SK-N-SH (cell line): ENCODE measurements around the gene RIC3. TPM values are rescaled to one million over a fixed set of nuclear protein-coding genes. Genes with fewer than 3 reads are reported as not detected.

Experiments used
- CTCF ChIA-PET: fragments of 300-600, 350-600 bp; formaldehyde crosslinking; extraction: SDS; loops from one replicate; lab custom pipeline; 2021; lab: Yijun Ruan, JAX
- POLR2A ChIA-PET: fragments of 350-600 bp; sonication (Branson Sonifier 250); formaldehyde crosslinking; extraction: SDS; loops from one replicate; lab custom pipeline; 2020; ENCODE audit warnings: antibody characterized with exemption, inconsistent platforms; lab: Yijun Ruan, JAX
- DNase-seq: peaks from one replicate; pipeline ENCODE4 v3.0.0; 2012
- H2AFZ ChIP-seq: fragments of 200-600 bp; sonication (generic); 2 replicates; pipeline ENCODE4 v1.8.1; 2016; ENCODE audit warnings: antibody characterized with exemption, mild to moderate bottlenecking, low read depth
- H3F3A ChIP-seq: fragments of 200-600 bp; sonication (generic); replicated peaks from 2 replicates; pipeline ENCODE3; 2016; ENCODE audit warnings: antibody characterized with exemption, mild to moderate bottlenecking; ENCODE audit not compliant: insufficient read depth
- H3K27ac ChIP-seq, 2 experiments: fragments of 200-500 bp in 1 of 2; fragments of 200-600 bp in 1 of 2; sonication (Bioruptor generic) in 1 of 2; sonication (generic), shearing (Covaris generic) in 1 of 2; 2 replicates each; pipeline versions ENCODE4 v1.5.1 to v1.6.1; 2014 to 2016; ENCODE audit warnings: low read depth in 2 of 2, inconsistent platforms in 1 of 2, low read length in 1 of 2, mild to moderate bottlenecking in 1 of 2, mixed read lengths in 1 of 2
- H3K27me3 ChIP-seq: fragments of 200-600 bp; sonication (generic), shearing (Covaris generic); 2 replicates; pipeline ENCODE4 v1.6.1; 2016; ENCODE audit warnings: mixed run types; ENCODE audit not compliant: insufficient read depth
- H3K36me3 ChIP-seq, 2 experiments: fragments of 200-500 bp in 1 of 2; fragments of 200-600 bp in 1 of 2; sonication (Bioruptor generic) in 1 of 2; sonication (generic) in 1 of 2; replicated peaks in 1 of 2; 2 replicates each; pipeline versions ENCODE3 to v1.5.1; 2014 to 2016; ENCODE audit warnings: low read length in 1 of 2, mild to moderate bottlenecking in 1 of 2; ENCODE audit not compliant: insufficient read depth in 2 of 2, control insufficient read depth in 1 of 2
- H3K4me1 ChIP-seq, 2 experiments: fragments of 200-500 bp in 1 of 2; fragments of 200-600 bp in 1 of 2; sonication (Bioruptor generic) in 1 of 2; sonication (generic), shearing (Covaris generic) in 1 of 2; 2 replicates each; pipeline versions ENCODE4 v1.5.1 to v1.6.1; 2014 to 2016; ENCODE audit warnings: low read depth in 1 of 2, low read length in 1 of 2, mixed run types in 1 of 2; ENCODE audit not compliant: insufficient read depth in 2 of 2, control insufficient read depth in 1 of 2
- H3K4me2 ChIP-seq: fragments of 200-600 bp; sonication (generic), shearing (Covaris generic); 2 replicates; pipeline ENCODE4 v1.6.1; 2017; ENCODE audit warnings: mixed run types
- H3K4me3 ChIP-seq, 2 experiments: fragments of 200-500 bp in 1 of 2; fragments of 200-600 bp in 1 of 2; sonication (Bioruptor generic) in 1 of 2; sonication (generic), shearing (Covaris generic) in 1 of 2; 2 replicates each; pipeline versions ENCODE4 v1.5.1 to v1.8.1; 2014 to 2016; ENCODE audit warnings: low read depth in 2 of 2, inconsistent platforms in 1 of 2, low read length in 1 of 2, mild to moderate bottlenecking in 1 of 2, mixed read lengths in 1 of 2, moderate library complexity in 1 of 2
- H3K79me2 ChIP-seq: fragments of 200-600 bp; sonication (generic); 2 replicates; pipeline ENCODE4 v1.8.1; 2017; ENCODE audit warnings: mild to moderate bottlenecking; ENCODE audit not compliant: insufficient read depth
- H3K9ac ChIP-seq: fragments of 200-600 bp; sonication (generic); 2 replicates; pipeline ENCODE4 v1.6.1; 2017; ENCODE audit warnings: mixed run types
- H3K9me2 ChIP-seq: fragments of 200-600 bp; sonication (generic); 2 replicates; pipeline ENCODE4 v1.6.1; 2017; ENCODE audit warnings: mixed run types
- H3K9me3 ChIP-seq: fragments of 200-600 bp; sonication (generic); 2 replicates; pipeline ENCODE4 v1.6.1; 2017; ENCODE audit warnings: mixed run types, mild to moderate bottlenecking, moderate library complexity
- H4K20me1 ChIP-seq: fragments of 200-600 bp; sonication (generic); 2 replicates; pipeline ENCODE4 v1.6.1; 2017; ENCODE audit warnings: mild to moderate bottlenecking, mixed run types; ENCODE audit not compliant: insufficient read depth
- ELF1 ChIP-seq: IDR thresholded peaks from 2 replicates; pipeline ENCODE4 v1.4.0; 2012
- FOXM1 ChIP-seq: IDR thresholded peaks from 2 replicates; pipeline ENCODE4 v1.4.0; 2012; ENCODE audit warnings: low read depth, mild to moderate bottlenecking
- NFIC ChIP-seq: IDR thresholded peaks from 2 replicates; pipeline ENCODE4 v1.4.0; 2012; ENCODE audit warnings: borderline replicate concordance
- NRF1 ChIP-seq: IDR thresholded peaks from 2 replicates; pipeline ENCODE4 v1.6.1; 2012; ENCODE audit warnings: low read depth, mild to moderate bottlenecking, low read length
- POLR2AphosphoS5 ChIP-seq: IDR thresholded peaks from 2 replicates; pipeline ENCODE4 v1.6.1; 2012; ENCODE audit warnings: low read depth, low read length
- RAD21 ChIP-seq: IDR thresholded peaks from 2 replicates; pipeline ENCODE4 v1.6.1; 2012; ENCODE audit warnings: mild to moderate bottlenecking, low read length
- SMC3 ChIP-seq: IDR thresholded peaks from 2 replicates; pipeline ENCODE4 v1.6.1; 2012; ENCODE audit warnings: low read depth, low read length, improper control_type of control experiment
- TAF1 ChIP-seq: IDR thresholded peaks from 2 replicates; pipeline ENCODE4 v1.6.1; 2012; ENCODE audit warnings: low read depth, mild to moderate bottlenecking, low read length, moderate library complexity, borderline replicate concordance
- USF1 ChIP-seq: IDR thresholded peaks from 2 replicates; pipeline ENCODE4 v1.4.0; 2012; ENCODE audit warnings: low read depth, borderline replicate concordance
- USF2 ChIP-seq: fragments of 150-350 bp; IDR thresholded peaks from 2 replicates; pipeline ENCODE4 v1.6.1; 2017; ENCODE audit warnings: antibody characterized with exemption, low read length, low read depth, borderline replicate concordance
- WGBS: methylation state at CpG from one replicate; pipeline ENCODE4 v1.1.6; 2017; ENCODE audit warnings: low lambda C conversion rate; 5-methylcytosine and 5-hydroxymethylcytosine counted together
- polyA plus RNA-seq, 3 experiments: library from polyadenylated mRNA; depleted of rRNA; stranded (reverse); fragments of >200 nt; gene quantifications; 2 replicates each; pipeline ENCODE4 v1.2.3, GENCODE V29; 2012
- TF ChIP-seq, protein P1 (sequence below): IDR thresholded peaks from 2 replicates; pipeline ENCODE4; 2012
- TF ChIP-seq, protein P2 (sequence below): fragments of 200-600 bp; sonication (generic); IDR thresholded peaks from 2 replicates; pipeline ENCODE4 v1.6.1; 2017; ENCODE audit warnings: antibody characterized with exemption, mild to moderate bottlenecking, moderate library complexity

The RIC3 gene
- polyA plus RNA-seq, 1 of the 3 experiments (the other 2 are of a cell fraction): 0.54 TPM

- no peak overlapping the region for H3K4me3 ChIP-seq
- H3K79me2 ChIP-seq: no peaks in the 10 kb centered on the region
- H3K27ac ChIP-seq: no peak overlapping the region
- no peaks in the 10 kb centered on the region for H4K20me1 ChIP-seq
- TF ChIP-seq USF1: no peak
- TF ChIP-seq FOXM1: no peak
- TF ChIP-seq, protein P1, sequence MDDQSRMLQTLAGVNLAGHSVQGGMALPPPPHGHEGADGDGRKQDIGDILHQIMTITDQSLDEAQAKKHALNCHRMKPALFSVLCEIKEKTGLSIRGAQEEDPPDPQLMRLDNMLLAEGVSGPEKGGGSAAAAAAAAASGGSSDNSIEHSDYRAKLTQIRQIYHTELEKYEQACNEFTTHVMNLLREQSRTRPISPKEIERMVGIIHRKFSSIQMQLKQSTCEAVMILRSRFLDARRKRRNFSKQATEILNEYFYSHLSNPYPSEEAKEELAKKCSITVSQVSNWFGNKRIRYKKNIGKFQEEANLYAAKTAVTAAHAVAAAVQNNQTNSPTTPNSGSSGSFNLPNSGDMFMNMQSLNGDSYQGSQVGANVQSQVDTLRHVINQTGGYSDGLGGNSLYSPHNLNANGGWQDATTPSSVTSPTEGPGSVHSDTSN: no peak
- no peak for TF ChIP-seq NRF1
- no peak for TF ChIP-seq ELF1
- TF ChIP-seq NFIC: no peak
- TF ChIP-seq TAF1: no peak
- no peak for TF ChIP-seq USF2
- TF ChIP-seq POLR2AphosphoS5: no peak
- 80% methylated on average over 10 of the region's 18 CpGs for WGBS
- POLR2A ChIA-PET: interaction anchor here (0.5 kb wide), 1 partner anchor 39 kb away, joined by 3 read pairs; no protein-coding TSS in a partner anchor
- H3K4me2 ChIP-seq: no peak overlapping the region
- H3K4me1 ChIP-seq: peaks cover 19 to 37% of the 10 kb centered on the region in 2 experiments
- H3K9ac ChIP-seq: no peak overlapping the region
- H3F3A ChIP-seq: peaks cover 37% of the 10 kb centered on the region
- no peak overlapping the region for H2AFZ ChIP-seq
- DNase-seq: no peak
- H3K9me3 ChIP-seq: no peaks in the 10 kb centered on the region
- no peaks in the 10 kb centered on the region for H3K36me3 ChIP-seq
- no peaks in the 10 kb centered on the region; the same call in 1 of the 2 replicates for H3K27me3 ChIP-seq
- H3K9me2 ChIP-seq: no peaks in the 10 kb centered on the region
- CTCF ChIA-PET: interaction anchor here (0.6 to 11.8 kb wide), 13 partner anchors 7 to 495 kb away, joined by 3 to 230 read pairs (median 4); partner anchors contain the start of gene TUB
Observed at GRCh38 chr11:8071616-8072581, 96.9 kb downstream of the RIC3 start.

DNA sequence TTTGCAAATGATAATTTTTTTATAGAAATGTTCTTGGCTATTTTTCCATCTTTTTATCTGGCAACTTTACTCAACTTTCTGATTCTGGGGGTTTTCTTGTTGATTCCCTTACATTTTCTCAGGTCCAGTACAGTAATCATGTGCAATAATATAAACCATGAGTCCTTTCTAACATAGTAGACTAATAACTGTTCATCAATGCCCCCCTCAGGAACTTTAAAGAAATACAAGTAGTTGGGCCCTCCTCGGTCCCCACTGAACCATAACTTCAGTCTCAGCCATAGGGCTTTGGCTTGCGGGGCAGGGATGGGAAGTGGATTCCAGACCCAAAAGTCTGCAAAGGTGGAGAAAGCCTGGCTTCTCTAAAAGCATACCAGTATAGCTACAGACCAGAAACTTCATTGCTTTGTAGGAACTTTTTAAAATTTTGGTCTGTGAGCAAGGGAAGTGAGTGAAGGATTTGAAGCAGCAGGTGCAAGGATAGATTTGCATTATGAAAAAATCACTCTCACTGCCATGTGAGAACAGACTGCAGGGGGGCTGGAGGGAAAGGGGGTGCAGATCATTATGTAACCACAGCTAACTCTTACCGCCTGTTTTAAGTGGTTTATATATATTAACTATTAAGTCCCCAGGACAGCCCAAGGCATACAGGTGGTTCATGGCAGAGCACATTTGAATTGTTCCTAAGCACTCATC, 98.3 kb downstream of the RIC3 start:
- no peak overlapping the region for H3K4me3 ChIP-seq
- no peak overlapping the region for H3K4me2 ChIP-seq
- H3K4me1 ChIP-seq: peaks cover 17 to 50% of the 10 kb centered on the region in 2 experiments
- H3K27me3 ChIP-seq: no peaks in the 10 kb centered on the region; the same call in 1 of the 2 replicates
- no peaks in the 10 kb centered on the region for H4K20me1 ChIP-seq
- no peak overlapping the region for H2AFZ ChIP-seq
- H3K9ac ChIP-seq: no peak overlapping the region
- H3K27ac ChIP-seq: peak overlapping the region in 1 of 2 experiments; percentile 99; a peak in 2 of 4 replicates
- TF ChIP-seq RAD21 (peak; percentile 87), SMC3 (peak; percentile 63), POLR2AphosphoS5 (no peak)
- TF ChIP-seq, protein P2, sequence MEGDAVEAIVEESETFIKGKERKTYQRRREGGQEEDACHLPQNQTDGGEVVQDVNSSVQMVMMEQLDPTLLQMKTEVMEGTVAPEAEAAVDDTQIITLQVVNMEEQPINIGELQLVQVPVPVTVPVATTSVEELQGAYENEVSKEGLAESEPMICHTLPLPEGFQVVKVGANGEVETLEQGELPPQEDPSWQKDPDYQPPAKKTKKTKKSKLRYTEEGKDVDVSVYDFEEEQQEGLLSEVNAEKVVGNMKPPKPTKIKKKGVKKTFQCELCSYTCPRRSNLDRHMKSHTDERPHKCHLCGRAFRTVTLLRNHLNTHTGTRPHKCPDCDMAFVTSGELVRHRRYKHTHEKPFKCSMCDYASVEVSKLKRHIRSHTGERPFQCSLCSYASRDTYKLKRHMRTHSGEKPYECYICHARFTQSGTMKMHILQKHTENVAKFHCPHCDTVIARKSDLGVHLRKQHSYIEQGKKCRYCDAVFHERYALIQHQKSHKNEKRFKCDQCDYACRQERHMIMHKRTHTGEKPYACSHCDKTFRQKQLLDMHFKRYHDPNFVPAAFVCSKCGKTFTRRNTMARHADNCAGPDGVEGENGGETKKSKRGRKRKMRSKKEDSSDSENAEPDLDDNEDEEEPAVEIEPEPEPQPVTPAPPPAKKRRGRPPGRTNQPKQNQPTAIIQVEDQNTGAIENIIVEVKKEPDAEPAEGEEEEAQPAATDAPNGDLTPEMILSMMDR: peak; percentile 59
- 59% methylated on average over 3 of the region's 3 CpGs for WGBS
- POLR2A ChIA-PET: no interaction called here
- H3K9me2 ChIP-seq: no peaks in the 10 kb centered on the region
- H3K9me3 ChIP-seq: no peaks in the 10 kb centered on the region
- H3K79me2 ChIP-seq: no peaks in the 10 kb centered on the region
- H3F3A ChIP-seq: peaks cover 36% of the 10 kb centered on the region
- CTCF ChIA-PET: interaction anchor here (1.0 to 11.8 kb wide), 11 partner anchors 9 to 164 kb away, joined by 3 to 230 read pairs (median 5); partner anchors contain the start of gene TUB
- H3K36me3 ChIP-seq: no peaks in the 10 kb centered on the region
- peak; percentile 73 for DNase-seq
